GM12878 (cell line): ENCODE data around the gene MYO1D. TPM values are rescaled to one million over a fixed set of nuclear protein-coding genes. Genes with fewer than 3 reads are reported as not detected.

ENCODE experiments used
- CEBPB ChIP-seq, 2 experiments: fragments of 150-350 bp in 1 of 2; IDR thresholded peaks; 2 replicates each; pipeline ENCODE4 v1.6.1; 2012 to 2014; ENCODE audit warnings: low read depth in 2 of 2, low read length in 2 of 2, borderline replicate concordance in 1 of 2, inconsistent platforms in 1 of 2
- FOS ChIP-seq: IDR thresholded peaks from 3 replicates; pipeline ENCODE4 v1.6.1; 2011; ENCODE audit warnings: borderline replicate concordance; ENCODE audit not compliant: insufficient read length; ENCODE audit errors: extremely low read depth
- HCFC1 ChIP-seq: fragments of 150-350 bp; IDR thresholded peaks from 2 replicates; pipeline ENCODE4 v1.6.1; 2014; ENCODE audit warnings: low read length
- HDGF ChIP-seq: fragments of 450-650 bp; IDR thresholded peaks from 2 replicates; pipeline ENCODE4 v1.6.1; 2016; ENCODE audit warnings: antibody characterized with exemption
- KDM1A ChIP-seq: fragments of 200-600 bp; sonication (generic); IDR thresholded peaks from 2 replicates; pipeline ENCODE4 v1.6.1; 2016; ENCODE audit warnings: borderline replicate concordance
- MEF2B ChIP-seq: fragments of 450-650 bp; IDR thresholded peaks from 2 replicates; pipeline ENCODE4 v1.6.1; 2018; ENCODE audit warnings: mild to moderate bottlenecking, moderate library complexity; ENCODE audit not compliant: partially characterized antibody, poor library complexity, severe bottlenecking
- NFXL1 ChIP-seq: fragments of 450-650 bp; IDR thresholded peaks from 2 replicates; pipeline ENCODE4 v1.6.1; 2017; ENCODE audit warnings: antibody characterized with exemption, mild to moderate bottlenecking, borderline replicate concordance
- SIN3A ChIP-seq: IDR thresholded peaks from 2 replicates; pipeline ENCODE4 v1.6.1; 2012; ENCODE audit warnings: low read depth, low read length, improper control_type of control experiment
- SMAD1 ChIP-seq: fragments of 450-650 bp; IDR thresholded peaks from 2 replicates; pipeline ENCODE4 v1.6.1; 2018; ENCODE audit warnings: mild to moderate bottlenecking, low read depth; ENCODE audit not compliant: partially characterized antibody
- ZNF592 ChIP-seq: fragments of 450-650 bp; IDR thresholded peaks from 2 replicates; pipeline ENCODE4 v1.6.1; 2017; ENCODE audit warnings: mild to moderate bottlenecking, moderate library complexity
- polyA plus RNA-seq, 11 experiments: library from polyadenylated mRNA; depleted of rRNA in 4 of 11; unstranded in 6 of 11; stranded (reverse) in 5 of 11; fragments of >200 nt; fragmentation: Nextera tagmentation in 4 of 11; fragmentation: Illumina TruSeq in 1 of 11; extraction: Ambion mirVana in 4 of 11; extraction: Trizol in 1 of 11; gene quantifications; 1 replicate in 1 of 11; 2 replicates in 10 of 11; pipeline versions ENCODE4 v1.2.1 to v1.2.3, GENCODE V29; 2011 to 2016; ENCODE audit warnings: inconsistent platforms in 2 of 11, missing spikeins in 2 of 11, low read depth in 1 of 11
- total RNA-seq, 4 experiments: library from RNA; depleted of rRNA in 3 of 4; stranded (reverse); fragments of >200 nt in 3 of 4; fragmentation: Illumina TruSeq in 1 of 4; extraction: Trizol in 1 of 4; gene quantifications; 2 replicates each; pipeline versions ENCODE4 v1.2.1 to v1.2.3, GENCODE V29; 2013 to 2021
- TF ChIP-seq, protein P1 (sequence below): fragments of 450-650 bp; formaldehyde crosslinking; IDR thresholded peaks from 2 replicates; pipeline ENCODE4 v1.4.0; 2022; ENCODE audit warnings: mild to moderate bottlenecking, moderate library complexity
- TF ChIP-seq, protein P2 (sequence below): fragments of 450-650 bp; IDR thresholded peaks from 2 replicates; pipeline ENCODE4 v1.6.1; 2016; ENCODE audit warnings: mild to moderate bottlenecking
- TF ChIP-seq, protein P3 (sequence below): fragments of 450-650 bp; IDR thresholded peaks from 2 replicates; pipeline ENCODE4 v1.6.1; 2017; ENCODE audit warnings: mild to moderate bottlenecking, moderate library complexity
- TF ChIP-seq, protein P4 (sequence below): IDR thresholded peaks from 2 replicates; pipeline ENCODE4 v1.6.1; 2012; ENCODE audit warnings: low read depth, low read length, improper control_type of control experiment

MYO1D gene
- total and polyA plus RNA-seq, 10 of the 15 experiments (the other 5 are each of a cell fraction or from before 2014, with no cell fraction given) = 1.8 to 37.7 (median 25.4) TPM

GRCh38 chr17:32516940-32517701, 359.8 kb downstream of the MYO1D start (continued):
- TF ChIP-seq, protein P1, sequence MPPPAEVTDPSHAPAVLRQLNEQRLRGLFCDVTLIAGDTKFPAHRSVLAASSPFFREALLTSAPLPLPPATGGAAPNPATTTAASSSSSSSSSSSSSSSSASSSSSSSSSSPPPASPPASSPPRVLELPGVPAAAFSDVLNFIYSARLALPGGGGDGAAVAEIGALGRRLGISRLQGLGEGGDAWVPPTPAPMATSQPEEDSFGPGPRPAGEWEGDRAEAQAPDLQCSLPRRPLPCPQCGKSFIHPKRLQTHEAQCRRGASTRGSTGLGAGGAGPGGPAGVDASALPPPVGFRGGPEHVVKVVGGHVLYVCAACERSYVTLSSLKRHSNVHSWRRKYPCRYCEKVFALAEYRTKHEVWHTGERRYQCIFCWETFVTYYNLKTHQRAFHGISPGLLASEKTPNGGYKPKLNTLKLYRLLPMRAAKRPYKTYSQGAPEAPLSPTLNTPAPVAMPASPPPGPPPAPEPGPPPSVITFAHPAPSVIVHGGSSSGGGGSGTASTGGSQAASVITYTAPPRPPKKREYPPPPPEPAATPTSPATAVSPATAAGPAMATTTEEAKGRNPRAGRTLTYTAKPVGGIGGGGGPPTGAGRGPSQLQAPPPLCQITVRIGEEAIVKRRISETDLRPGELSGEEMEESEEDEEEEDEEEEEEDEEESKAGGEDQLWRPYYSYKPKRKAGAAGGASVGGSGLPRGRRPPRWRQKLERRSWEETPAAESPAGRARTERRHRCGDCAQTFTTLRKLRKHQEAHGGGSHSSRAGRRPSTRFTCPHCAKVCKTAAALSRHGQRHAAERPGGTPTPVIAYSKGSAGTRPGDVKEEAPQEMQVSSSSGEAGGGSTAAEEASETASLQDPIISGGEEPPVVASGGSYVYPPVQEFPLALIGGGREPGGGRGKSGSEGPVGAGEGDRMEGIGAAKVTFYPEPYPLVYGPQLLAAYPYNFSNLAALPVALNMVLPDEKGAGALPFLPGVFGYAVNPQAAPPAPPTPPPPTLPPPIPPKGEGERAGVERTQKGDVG (CRISPR knock-in tag) = 0 out of 2 replicates have a peak, but pooled peaks have one; percentile 51
- no peak for TF ChIP-seq MEF2B
- TF ChIP-seq, protein P2, sequence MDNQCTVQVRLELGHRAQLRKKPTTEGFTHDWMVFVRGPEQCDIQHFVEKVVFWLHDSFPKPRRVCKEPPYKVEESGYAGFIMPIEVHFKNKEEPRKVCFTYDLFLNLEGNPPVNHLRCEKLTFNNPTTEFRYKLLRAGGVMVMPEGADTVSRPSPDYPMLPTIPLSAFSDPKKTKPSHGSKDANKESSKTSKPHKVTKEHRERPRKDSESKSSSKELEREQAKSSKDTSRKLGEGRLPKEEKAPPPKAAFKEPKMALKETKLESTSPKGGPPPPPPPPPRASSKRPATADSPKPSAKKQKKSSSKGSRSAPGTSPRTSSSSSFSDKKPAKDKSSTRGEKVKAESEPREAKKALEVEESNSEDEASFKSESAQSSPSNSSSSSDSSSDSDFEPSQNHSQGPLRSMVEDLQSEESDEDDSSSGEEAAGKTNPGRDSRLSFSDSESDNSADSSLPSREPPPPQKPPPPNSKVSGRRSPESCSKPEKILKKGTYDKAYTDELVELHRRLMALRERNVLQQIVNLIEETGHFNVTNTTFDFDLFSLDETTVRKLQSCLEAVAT = peak; percentile 91
- TF ChIP-seq ZNF592 = no peak; the same call in 1 of the 2 replicates
- TF ChIP-seq CEBPB (IDR thresholded peaks at IDR 0.05; ENCODE audit: borderline replicate concordance in 1 of 2, low read depth in 2 of 2, low read length in 2 of 2) = no peak
- no peak for TF ChIP-seq HDGF
- no peak for TF ChIP-seq NFXL1
- TF ChIP-seq FOS = no peak
- TF ChIP-seq KDM1A = no peak
- TF ChIP-seq, protein P3, sequence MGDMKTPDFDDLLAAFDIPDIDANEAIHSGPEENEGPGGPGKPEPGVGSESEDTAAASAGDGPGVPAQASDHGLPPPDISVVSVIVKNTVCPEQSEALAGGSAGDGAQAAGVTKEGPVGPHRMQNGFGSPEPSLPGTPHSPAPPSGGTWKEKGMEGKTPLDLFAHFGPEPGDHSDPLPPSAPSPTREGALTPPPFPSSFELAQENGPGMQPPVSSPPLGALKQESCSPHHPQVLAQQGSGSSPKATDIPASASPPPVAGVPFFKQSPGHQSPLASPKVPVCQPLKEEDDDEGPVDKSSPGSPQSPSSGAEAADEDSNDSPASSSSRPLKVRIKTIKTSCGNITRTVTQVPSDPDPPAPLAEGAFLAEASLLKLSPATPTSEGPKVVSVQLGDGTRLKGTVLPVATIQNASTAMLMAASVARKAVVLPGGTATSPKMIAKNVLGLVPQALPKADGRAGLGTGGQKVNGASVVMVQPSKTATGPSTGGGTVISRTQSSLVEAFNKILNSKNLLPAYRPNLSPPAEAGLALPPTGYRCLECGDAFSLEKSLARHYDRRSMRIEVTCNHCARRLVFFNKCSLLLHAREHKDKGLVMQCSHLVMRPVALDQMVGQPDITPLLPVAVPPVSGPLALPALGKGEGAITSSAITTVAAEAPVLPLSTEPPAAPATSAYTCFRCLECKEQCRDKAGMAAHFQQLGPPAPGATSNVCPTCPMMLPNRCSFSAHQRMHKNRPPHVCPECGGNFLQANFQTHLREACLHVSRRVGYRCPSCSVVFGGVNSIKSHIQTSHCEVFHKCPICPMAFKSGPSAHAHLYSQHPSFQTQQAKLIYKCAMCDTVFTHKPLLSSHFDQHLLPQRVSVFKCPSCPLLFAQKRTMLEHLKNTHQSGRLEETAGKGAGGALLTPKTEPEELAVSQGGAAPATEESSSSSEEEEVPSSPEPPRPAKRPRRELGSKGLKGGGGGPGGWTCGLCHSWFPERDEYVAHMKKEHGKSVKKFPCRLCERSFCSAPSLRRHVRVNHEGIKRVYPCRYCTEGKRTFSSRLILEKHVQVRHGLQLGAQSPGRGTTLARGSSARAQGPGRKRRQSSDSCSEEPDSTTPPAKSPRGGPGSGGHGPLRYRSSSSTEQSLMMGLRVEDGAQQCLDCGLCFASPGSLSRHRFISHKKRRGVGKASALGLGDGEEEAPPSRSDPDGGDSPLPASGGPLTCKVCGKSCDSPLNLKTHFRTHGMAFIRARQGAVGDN = peak; percentile 86
- no peak for TF ChIP-seq SMAD1
- no peak for TF ChIP-seq SIN3A
- TF ChIP-seq, protein P4, sequence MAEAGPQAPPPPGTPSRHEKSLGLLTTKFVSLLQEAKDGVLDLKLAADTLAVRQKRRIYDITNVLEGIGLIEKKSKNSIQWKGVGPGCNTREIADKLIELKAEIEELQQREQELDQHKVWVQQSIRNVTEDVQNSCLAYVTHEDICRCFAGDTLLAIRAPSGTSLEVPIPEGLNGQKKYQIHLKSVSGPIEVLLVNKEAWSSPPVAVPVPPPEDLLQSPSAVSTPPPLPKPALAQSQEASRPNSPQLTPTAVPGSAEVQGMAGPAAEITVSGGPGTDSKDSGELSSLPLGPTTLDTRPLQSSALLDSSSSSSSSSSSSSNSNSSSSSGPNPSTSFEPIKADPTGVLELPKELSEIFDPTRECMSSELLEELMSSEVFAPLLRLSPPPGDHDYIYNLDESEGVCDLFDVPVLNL = no peak
- TF ChIP-seq HCFC1 = no peak
